Measurements from ENCODE around the gene SMIM36.

The SMIM36 gene

GRCh38 chr17:55416000-55416399, 95.3 kb downstream of the SMIM36 start:
- no peaks in the 10 kb centered on the region for H3K9me2 ChIP-seq (replicated peaks; ENCODE audit: low read depth, low read length)
- peaks cover 21% of the 10 kb centered on the region for H3K4me1 ChIP-seq (ENCODE audit: insufficient read depth, low read length, poor library complexity, severe bottlenecking)
- H3K9me3 ChIP-seq (ENCODE audit: insufficient read depth, low read depth, low read length), result no peaks in the 10 kb centered on the region
- TF ChIP-seq CTCF (conservative IDR thresholded peaks at IDR 0.05; ENCODE audit: low read length) (no peak), EZH2phosphoT487 (IDR thresholded peaks at IDR 0.05; ENCODE audit: borderline replicate concordance) (no peak)
- H2AFZ ChIP-seq (ENCODE audit: low read length), result no peak overlapping the region
- H3F3A ChIP-seq (ENCODE audit: low read depth), result no peaks in the 10 kb centered on the region
- H4K20me1 ChIP-seq (ENCODE audit: insufficient read depth, low read length, poor library complexity, severe bottlenecking), result peaks cover 10% of the 10 kb centered on the region
- H3K4me3 ChIP-seq (ENCODE audit: low read length, poor library complexity, severe bottlenecking), result no peak overlapping the region
- peaks cover 17% of the 10 kb centered on the region; the same call in 1 of the 2 replicates for H3K36me3 ChIP-seq (ENCODE audit: insufficient read depth, low read length)
- no peak overlapping the region for H3K4me2 ChIP-seq (ENCODE audit: low read depth, low read length, poor library complexity, severe bottlenecking)
- no peaks in the 10 kb centered on the region for H3K27me3 ChIP-seq (ENCODE audit: insufficient read depth, low read length, poor library complexity, severe bottlenecking)
- no peak overlapping the region for H3K9ac ChIP-seq (ENCODE audit: low read depth, low read length, poor library complexity, severe bottlenecking)
- H3K79me2 ChIP-seq (ENCODE audit: insufficient read depth, low read length), result peaks cover 38% of the 10 kb centered on the region

- H3K79me2 ChIP-seq (ENCODE audit: insufficient read depth, low read length), result peaks cover 28% of the 10 kb centered on the region
- no peaks in the 10 kb centered on the region for H3K27me3 ChIP-seq (ENCODE audit: insufficient read depth, low read length, poor library complexity, severe bottlenecking)
- no peaks in the 10 kb centered on the region for H3K9me3 ChIP-seq (ENCODE audit: insufficient read depth, low read depth, low read length)
- no peaks in the 10 kb centered on the region for H3K9me2 ChIP-seq (replicated peaks; ENCODE audit: low read depth, low read length)
- peaks cover 10% of the 10 kb centered on the region for H4K20me1 ChIP-seq (ENCODE audit: insufficient read depth, low read length, poor library complexity, severe bottlenecking)
- TF ChIP-seq EZH2phosphoT487 (IDR thresholded peaks at IDR 0.05; ENCODE audit: borderline replicate concordance) (no peak), CTCF (conservative IDR thresholded peaks at IDR 0.05; ENCODE audit: low read length) (no peak)
- H3F3A ChIP-seq (ENCODE audit: low read depth), result no peaks in the 10 kb centered on the region
- no peak overlapping the region for H2AFZ ChIP-seq (ENCODE audit: low read length)
- no peak overlapping the region for H3K9ac ChIP-seq (ENCODE audit: low read depth, low read length, poor library complexity, severe bottlenecking)
- peaks cover 28% of the 10 kb centered on the region; the same call in 1 of the 2 replicates for H3K36me3 ChIP-seq (ENCODE audit: insufficient read depth, low read length)
- H3K4me3 ChIP-seq (ENCODE audit: low read length, poor library complexity, severe bottlenecking), result no peak overlapping the region
- peaks cover 22% of the 10 kb centered on the region for H3K4me1 ChIP-seq (ENCODE audit: insufficient read depth, low read length, poor library complexity, severe bottlenecking)
- no peak overlapping the region for H3K4me2 ChIP-seq (ENCODE audit: low read depth, low read length, poor library complexity, severe bottlenecking)
These were observed 96.3 kb downstream of the SMIM36 start for GRCh38 chr17:55414983-55415382.

- Histone ChIP-seq H3K27me3 (ENCODE audit: insufficient read depth, low read length, poor library complexity, severe bottlenecking) (no peaks in the 10 kb centered on the region), H2AFZ (ENCODE audit: low read length) (no peak overlapping the region), H3K79me2 (ENCODE audit: insufficient read depth, low read length) (peaks cover 18% of the 10 kb centered on the region; the same call in 1 of the 2 replicates), H3K36me3 (ENCODE audit: insufficient read depth, low read length) (peaks cover 38% of the 10 kb centered on the region; the same call in 1 of the 2 replicates), H3F3A (ENCODE audit: low read depth) (no peaks in the 10 kb centered on the region), H3K9ac (ENCODE audit: low read depth, low read length, poor library complexity, severe bottlenecking) (no peak overlapping the region), H3K4me2 (ENCODE audit: low read depth, low read length, poor library complexity, severe bottlenecking) (no peak overlapping the region), H3K9me2 (replicated peaks; ENCODE audit: low read depth, low read length) (no peaks in the 10 kb centered on the region), H3K9me3 (ENCODE audit: insufficient read depth, low read depth, low read length) (no peaks in the 10 kb centered on the region), H3K4me1 (ENCODE audit: insufficient read depth, low read length, poor library complexity, severe bottlenecking) (peaks cover 16% of the 10 kb centered on the region), H4K20me1 (ENCODE audit: insufficient read depth, low read length, poor library complexity, severe bottlenecking) (peaks cover 5% of the 10 kb centered on the region), H3K4me3 (ENCODE audit: low read length, poor library complexity, severe bottlenecking) (no peak overlapping the region)
- TF ChIP-seq EZH2phosphoT487 (IDR thresholded peaks at IDR 0.05; ENCODE audit: borderline replicate concordance), result no peak
- TF ChIP-seq CTCF (conservative IDR thresholded peaks at IDR 0.05; ENCODE audit: low read length), result no peak
These were observed 97.3 kb downstream of the SMIM36 start for GRCh38 chr17:55413825-55414489.
